Uterus (tissue), 4 donors: ENCODE measurements around the gene CNTN2. TPM values are rescaled to one million over a fixed set of nuclear protein-coding genes. Genes with fewer than 3 reads are reported as not detected.

ENCODE experiments used
- DNase-seq, 2 donors: peaks; one replicate each; pipeline ENCODE4 v3.0.0-alpha.2; 2019 to 2020
- H3K27ac ChIP-seq, 2 donors: fragments of 200-600 bp; sonication (generic); 1 replicate in 1 of 2; 2 replicates in 1 of 2; pipeline ENCODE4 v1.5.1; 2016 to 2018
- H3K27me3 ChIP-seq, 2 donors: fragments of 200-600 bp; sonication (generic); one replicate each; pipeline ENCODE4 v1.5.1; 2018 to 2019; ENCODE audit warnings: control low read depth in 1 of 2
- H3K36me3 ChIP-seq, 2 donors: fragments of 200-600 bp; sonication (generic); one replicate each; pipeline ENCODE4 v1.5.1; 2019; ENCODE audit warnings: control low read depth in 1 of 2
- H3K4me1 ChIP-seq, 2 donors: fragments of 200-600 bp; sonication (generic); one replicate each; pipeline ENCODE4 v1.5.1; 2018 to 2019; ENCODE audit warnings: control low read depth in 1 of 2
- H3K4me3 ChIP-seq, 2 donors: fragments of 200-600 bp; sonication (generic); 1 replicate in 1 of 2; 2 replicates in 1 of 2; pipeline ENCODE4 v1.5.1; 2018 to 2019; ENCODE audit warnings: mild to moderate bottlenecking in 1 of 2
- H3K9me3 ChIP-seq, 2 donors: fragments of 200-600 bp; sonication (generic); one replicate each; pipeline ENCODE4 v1.5.1; 2019; ENCODE audit warnings: control low read depth in 1 of 2
- CTCF ChIP-seq, 4 experiments: fragments of 200-600 bp in 2 of 4; fragments of 450-650 bp in 2 of 4; sonication (generic) in 2 of 4; IDR thresholded peaks; one replicate each; pipeline ENCODE4 v1.5.1; 2016 to 2019; ENCODE audit warnings: antibody characterized with exemption in 4 of 4, mild to moderate bottlenecking in 2 of 4, moderate library complexity in 1 of 4
- POLR2A ChIP-seq, 2 donors: fragments of 450-650 bp; IDR thresholded peaks; one replicate each; pipeline ENCODE4 v1.6.1; 2016; ENCODE audit warnings: antibody characterized with exemption in 2 of 2, mild to moderate bottlenecking in 1 of 2, moderate library complexity in 1 of 2
- intact Hi-C: fragments of 100-400 bp; cut with DNase I; formaldehyde crosslinking; loops from one replicate; pipeline ENCODE4 v1.15.1; 2023; ENCODE audit warnings: low total_unique reads
- total RNA-seq, 4 donors: library from RNA; depleted of rRNA in 3 of 4; stranded (reverse); fragments of >200 nt in 3 of 4; gene quantifications; one replicate each; pipeline versions ENCODE4 v1.1.0 to v1.2.4, GENCODE V29; 2014 to 2023
- donor health status: DM: yes; HTN: yes; CAD: no.

Gene CNTN2
- total RNA-seq, 4 donors from 2014 or later: 3.0 TPM; not detected in 3

- no peak overlapping the region for H3K4me3 ChIP-seq
- H3K36me3 ChIP-seq: no peaks in the 10 kb centered on the region
- TF ChIP-seq POLR2A (IDR thresholded peaks at IDR 0.05): no peak
- TF ChIP-seq CTCF (IDR thresholded peaks at IDR 0.05): no peak
- no peaks in the 10 kb centered on the region for H3K9me3 ChIP-seq
- H3K27me3 ChIP-seq: no peaks in the 10 kb centered on the region
- DNase-seq: no peak
- H3K27ac ChIP-seq: no peak overlapping the region
- H3K4me1 ChIP-seq: no peaks in the 10 kb centered on the region
- intact Hi-C loops: no loop called here
These were observed 14.1 kb upstream of the CNTN2 start for GRCh38 chr1:205028924-205029323.

- Histone ChIP-seq H3K27ac (no peak overlapping the region), H3K36me3 (no peaks in the 10 kb centered on the region), H3K4me3 (no peak overlapping the region), H3K27me3 (no peaks in the 10 kb centered on the region), H3K4me1 (no peaks in the 10 kb centered on the region), H3K9me3 (no peaks in the 10 kb centered on the region)
- no peak for TF ChIP-seq POLR2A (IDR thresholded peaks at IDR 0.05)
- no peak for TF ChIP-seq CTCF (IDR thresholded peaks at IDR 0.05)
- intact Hi-C loops: no loop called here
- DNase-seq: no peak
These were observed 12.8 kb upstream of the CNTN2 start for GRCh38 chr1:205030241-205030640.

DNA sequence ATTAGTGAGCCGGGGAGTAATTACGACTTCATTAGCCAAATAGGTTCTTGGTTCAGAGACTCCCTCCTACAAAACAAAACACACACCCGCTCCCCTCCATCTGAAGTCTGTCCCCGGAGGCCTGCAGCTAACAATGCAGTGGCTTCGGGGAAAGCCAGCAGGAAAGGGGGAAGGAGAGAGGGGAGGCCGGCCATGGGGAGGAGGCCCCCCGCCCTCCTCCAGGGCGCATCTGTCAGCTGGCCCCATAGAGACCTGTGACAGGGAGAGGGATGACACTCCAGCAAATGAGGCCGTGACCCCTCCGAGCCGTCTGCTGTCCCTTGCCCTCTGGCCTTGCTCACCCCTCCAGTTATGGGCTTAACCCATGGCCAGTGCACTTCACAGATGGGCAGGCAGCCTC lies 12.1 kb upstream of the CNTN2 start:
- no peak overlapping the region for H3K4me3 ChIP-seq
- TF ChIP-seq CTCF (IDR thresholded peaks at IDR 0.05): no peak
- TF ChIP-seq POLR2A (IDR thresholded peaks at IDR 0.05): no peak
- no peaks in the 10 kb centered on the region for H3K36me3 ChIP-seq
- no peak overlapping the region for H3K27ac ChIP-seq
- no peaks in the 10 kb centered on the region for H3K9me3 ChIP-seq
- DNase-seq: no peak
- no peaks in the 10 kb centered on the region for H3K27me3 ChIP-seq
- intact Hi-C loops: no loop called here
- no peaks in the 10 kb centered on the region for H3K4me1 ChIP-seq

DNA sequence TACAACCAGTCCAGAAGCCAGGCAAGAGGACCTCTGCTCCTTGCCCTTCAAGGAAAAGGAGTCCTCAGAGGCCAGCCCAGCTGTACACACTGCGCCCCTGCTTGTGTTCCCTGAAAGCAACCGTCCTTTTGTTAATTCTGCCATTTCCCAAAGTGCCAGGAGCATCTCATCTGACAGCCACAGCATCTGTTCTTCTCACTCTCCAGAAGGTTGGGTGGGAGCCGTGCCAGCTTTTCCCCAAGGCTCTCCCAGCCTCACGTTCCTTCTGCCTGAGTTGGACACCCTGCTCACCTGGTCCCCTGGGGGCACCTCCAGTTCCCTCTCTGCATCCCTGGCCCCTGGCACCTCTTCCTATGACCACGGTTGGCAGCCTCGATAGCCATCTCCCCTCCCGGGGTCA lies 10.5 kb upstream of the CNTN2 start:
- no peaks in the 10 kb centered on the region for H3K36me3 ChIP-seq
- no peaks in the 10 kb centered on the region for H3K9me3 ChIP-seq
- no peak overlapping the region for H3K27ac ChIP-seq
- no peak for DNase-seq
- no peak for TF ChIP-seq POLR2A (IDR thresholded peaks at IDR 0.05)
- no peak for TF ChIP-seq CTCF (IDR thresholded peaks at IDR 0.05)
- no peaks in the 10 kb centered on the region for H3K4me1 ChIP-seq
- H3K4me3 ChIP-seq: no peak overlapping the region
- intact Hi-C loops: no loop called here
- no peaks in the 10 kb centered on the region for H3K27me3 ChIP-seq

GRCh38 chr1:205037539-205037938 lies 5.5 kb upstream of the CNTN2 start:
- Histone ChIP-seq H3K9me3 (no peaks in the 10 kb centered on the region), H3K4me3 (no peak overlapping the region), H3K27me3 (no peaks in the 10 kb centered on the region), H3K36me3 (no peaks in the 10 kb centered on the region), H3K4me1 (no peaks in the 10 kb centered on the region), H3K27ac (no peak overlapping the region)
- TF ChIP-seq CTCF (IDR thresholded peaks at IDR 0.05): no peak
- TF ChIP-seq POLR2A (IDR thresholded peaks at IDR 0.05): no peak
- no peak for DNase-seq
- intact Hi-C loops: no loop called here
